GM15510 (cell line): ENCODE results near the gene CTRL.

Source experiments
- POLR2A ChIP-seq: IDR thresholded peaks from 3 replicates; pipeline ENCODE4 v1.6.1; 2011; ENCODE audit warnings: borderline replicate concordance; ENCODE audit not compliant: insufficient read length; ENCODE audit errors: extremely low read depth

CTRL gene

DNA sequence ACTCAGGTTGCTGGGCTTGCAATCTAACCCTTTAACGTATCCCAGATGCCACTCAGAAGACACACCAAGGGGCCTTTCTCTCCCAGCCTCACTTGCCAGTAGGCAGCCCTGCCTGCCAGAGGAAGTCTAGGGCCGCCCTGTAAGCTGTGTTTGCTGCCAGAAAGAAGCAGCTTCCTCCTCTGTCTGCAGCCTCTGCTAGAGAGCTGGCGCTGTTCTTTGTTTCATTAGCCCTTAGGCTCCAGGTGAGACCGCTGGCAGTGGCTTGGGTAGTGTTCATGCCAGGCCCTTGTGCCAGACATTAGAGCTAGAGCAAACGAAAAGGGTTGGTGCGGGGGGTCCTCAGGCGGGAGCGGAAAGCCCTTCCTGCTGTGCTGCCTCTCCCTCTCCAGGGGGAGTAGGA is 8.9 kb downstream of the CTRL start:
- no peak for TF ChIP-seq POLR2A

GRCh38 chr16:67922221-67922620 is 9.4 kb downstream of the CTRL start:
- no peak for TF ChIP-seq POLR2A

- TF ChIP-seq POLR2A: no peak
These were observed 11.9 kb downstream of the CTRL start for GRCh38 chr16:67919622-67920221.

- no peak for TF ChIP-seq POLR2A
These were observed 13.8 kb downstream of the CTRL start for GRCh38 chr16:67917852-67918236.

GRCh38 chr16:67917140-67917851 is 14.4 kb downstream of the CTRL start:
- no peak for TF ChIP-seq POLR2A

DNA sequence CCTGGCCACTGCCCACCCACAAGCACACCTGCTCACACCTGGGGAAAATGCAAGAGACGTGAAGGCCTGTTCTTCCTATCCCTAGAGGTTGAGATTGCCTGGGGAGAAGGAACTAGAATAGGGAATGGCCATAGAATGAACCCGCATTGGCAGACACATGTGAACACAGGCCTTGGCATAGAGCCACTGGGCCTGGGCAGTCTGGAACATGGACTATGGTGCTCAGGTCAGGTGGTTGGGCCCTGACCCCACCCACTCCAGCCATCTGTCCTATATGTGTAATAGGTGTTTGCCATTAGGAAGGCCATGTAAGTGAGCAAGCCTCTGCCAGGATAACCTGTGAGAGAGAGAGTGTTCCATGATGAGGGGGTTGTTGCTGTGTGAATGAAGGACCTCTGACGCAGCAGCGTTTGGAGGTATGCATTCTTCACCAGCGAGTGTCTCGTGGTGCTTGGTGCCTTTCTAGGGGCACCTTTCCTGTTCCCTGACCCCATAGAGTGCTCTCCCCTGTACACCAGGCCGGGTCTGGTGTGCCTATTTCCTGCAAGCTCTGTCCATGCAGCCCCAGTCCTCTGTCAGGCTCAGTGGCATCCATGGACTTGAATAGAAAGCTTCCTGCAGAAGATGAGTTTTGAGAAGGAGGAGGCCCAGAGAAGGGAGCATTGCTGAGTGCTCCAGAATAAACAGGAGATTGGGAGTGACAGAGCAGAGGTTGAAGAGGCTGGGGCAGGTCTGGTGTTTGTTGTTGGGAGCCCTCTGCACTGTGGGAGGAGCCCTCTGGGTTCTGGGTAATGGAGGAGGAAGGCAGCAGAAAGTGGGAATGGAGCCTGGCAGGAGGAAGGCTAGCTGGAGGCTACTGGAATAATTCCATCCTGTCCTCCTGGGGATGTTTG is 15.6 kb downstream of the CTRL start:
- TF ChIP-seq POLR2A: no peak

DNA sequence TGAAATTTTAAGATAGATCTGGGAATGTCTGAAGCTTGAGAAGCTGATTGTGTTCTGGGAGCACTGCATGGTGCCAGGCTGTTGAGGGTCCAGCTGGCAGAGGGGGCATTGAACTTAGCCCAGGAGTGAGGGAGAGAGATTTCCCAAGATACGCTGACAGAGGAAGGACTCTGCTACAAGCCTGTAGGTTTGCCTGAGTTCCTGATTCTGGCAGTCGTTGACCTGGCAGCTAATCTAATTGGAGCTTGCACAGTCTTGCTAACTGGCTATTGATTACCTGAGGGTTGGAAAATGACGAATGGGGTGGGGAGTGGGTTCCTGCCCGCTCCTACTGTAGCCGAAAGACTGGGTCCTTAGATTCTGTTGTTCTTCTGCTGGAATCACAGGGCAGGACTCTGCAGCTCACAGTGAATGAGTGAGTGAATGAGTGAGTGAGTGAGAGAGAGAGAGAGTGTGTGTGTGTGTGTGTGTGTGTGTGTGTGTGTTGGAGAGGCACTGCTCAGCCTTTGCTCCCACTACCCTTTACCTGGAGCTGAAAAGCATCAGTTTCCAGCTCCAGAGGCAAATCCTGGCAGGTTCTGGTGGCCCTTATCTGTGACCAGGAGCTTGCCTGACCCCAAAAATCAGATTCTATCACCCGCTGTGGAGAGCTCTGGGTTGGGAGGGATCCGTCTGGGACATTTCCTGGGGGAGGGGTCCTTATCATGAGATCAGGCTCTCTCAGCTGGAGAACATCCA is 16.7 kb downstream of the CTRL start:
- TF ChIP-seq POLR2A: no peak

GRCh38 chr16:67910158-67910557 is 21.5 kb downstream of the CTRL start:
- no peak for TF ChIP-seq POLR2A

DNA sequence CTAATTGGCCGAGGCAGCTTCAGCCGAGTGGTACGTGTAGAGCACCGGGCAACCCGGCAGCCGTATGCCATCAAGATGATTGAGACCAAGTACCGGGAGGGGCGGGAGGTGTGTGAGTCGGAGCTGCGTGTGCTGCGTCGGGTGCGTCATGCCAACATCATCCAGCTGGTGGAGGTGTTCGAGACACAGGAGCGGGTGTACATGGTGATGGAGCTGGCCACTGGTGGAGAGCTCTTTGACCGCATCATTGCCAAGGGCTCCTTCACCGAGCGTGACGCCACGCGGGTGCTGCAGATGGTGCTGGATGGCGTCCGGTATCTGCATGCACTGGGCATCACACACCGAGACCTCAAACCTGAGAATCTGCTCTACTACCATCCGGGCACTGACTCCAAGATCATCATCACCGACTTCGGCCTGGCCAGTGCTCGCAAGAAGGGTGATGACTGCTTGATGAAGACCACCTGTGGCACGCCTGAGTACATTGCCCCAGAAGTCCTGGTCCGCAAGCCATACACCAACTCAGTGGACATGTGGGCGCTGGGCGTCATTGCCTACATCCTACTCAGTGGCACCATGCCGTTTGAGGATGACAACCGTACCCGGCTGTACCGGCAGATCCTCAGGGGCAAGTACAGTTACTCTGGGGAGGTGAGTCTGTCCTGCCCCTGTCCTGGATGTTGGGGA is 22.5 kb downstream of the CTRL start:
- no peak for TF ChIP-seq POLR2A

GRCh38 chr16:67907397-67908180 is 24.1 kb downstream of the CTRL start:
- no peak for TF ChIP-seq POLR2A

DNA sequence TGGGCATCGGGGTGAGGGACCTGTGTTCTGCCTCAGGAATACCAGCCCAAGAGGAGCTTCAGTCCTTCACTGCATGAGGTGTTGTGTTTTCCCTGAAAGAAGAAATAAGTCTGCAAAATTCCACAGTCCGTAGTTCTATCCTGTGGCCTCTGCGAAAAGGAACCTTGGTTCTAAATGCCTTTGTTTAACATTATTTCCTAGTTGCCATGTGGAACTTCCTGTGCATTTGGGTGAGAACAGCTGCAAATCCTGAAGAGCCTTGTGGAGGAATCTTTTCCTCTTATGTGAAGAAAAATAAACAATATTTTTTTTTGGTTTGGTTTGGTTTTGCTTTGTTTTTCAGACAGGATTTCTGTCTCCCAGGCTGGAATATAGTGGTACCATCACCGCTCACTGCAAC is 28.8 kb downstream of the CTRL start:
- TF ChIP-seq POLR2A: no peak

DNA sequence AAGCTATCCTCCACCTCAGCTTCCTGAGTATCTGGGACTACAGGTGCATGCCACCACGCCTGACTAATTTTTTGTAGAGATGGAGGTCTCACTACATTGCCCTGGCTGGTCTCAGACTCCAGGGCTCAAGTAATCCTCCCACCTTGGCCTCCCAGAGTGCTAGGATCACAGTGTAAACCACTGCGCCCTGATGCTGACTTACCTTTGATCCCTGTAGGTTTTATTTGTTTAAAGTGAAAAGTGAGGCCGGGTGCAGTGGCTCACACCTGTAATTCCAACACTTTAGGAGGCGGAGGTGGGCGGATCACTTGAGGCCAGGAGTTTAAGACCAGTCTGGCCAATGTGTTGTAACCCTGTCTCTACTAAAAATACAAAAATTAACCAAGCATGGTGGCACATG is 29.9 kb downstream of the CTRL start:
- TF ChIP-seq POLR2A: no peak

DNA sequence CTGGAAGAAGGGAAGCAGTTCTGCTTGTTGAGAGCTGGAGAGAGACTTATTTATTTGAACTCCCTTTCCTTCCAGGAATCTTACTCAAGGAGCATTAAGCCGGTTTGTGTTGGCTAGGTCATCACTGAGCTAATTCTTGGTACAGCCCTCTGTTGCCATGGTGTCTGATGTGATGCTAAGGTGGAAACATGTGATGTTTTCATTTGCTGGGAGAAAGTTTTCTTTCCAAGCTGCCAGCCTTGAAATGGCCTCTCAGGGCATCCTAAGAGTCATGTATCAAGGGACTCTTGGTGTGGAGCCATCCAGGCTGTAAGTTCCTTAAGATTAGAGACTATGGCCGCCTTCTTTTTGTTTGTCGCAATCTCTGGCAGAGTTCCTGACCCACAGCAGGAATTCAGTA is 34.4 kb downstream of the CTRL start:
- no peak for TF ChIP-seq POLR2A
